ENCODE results near the gene TMEM150B.

TMEM150B gene

DNA sequence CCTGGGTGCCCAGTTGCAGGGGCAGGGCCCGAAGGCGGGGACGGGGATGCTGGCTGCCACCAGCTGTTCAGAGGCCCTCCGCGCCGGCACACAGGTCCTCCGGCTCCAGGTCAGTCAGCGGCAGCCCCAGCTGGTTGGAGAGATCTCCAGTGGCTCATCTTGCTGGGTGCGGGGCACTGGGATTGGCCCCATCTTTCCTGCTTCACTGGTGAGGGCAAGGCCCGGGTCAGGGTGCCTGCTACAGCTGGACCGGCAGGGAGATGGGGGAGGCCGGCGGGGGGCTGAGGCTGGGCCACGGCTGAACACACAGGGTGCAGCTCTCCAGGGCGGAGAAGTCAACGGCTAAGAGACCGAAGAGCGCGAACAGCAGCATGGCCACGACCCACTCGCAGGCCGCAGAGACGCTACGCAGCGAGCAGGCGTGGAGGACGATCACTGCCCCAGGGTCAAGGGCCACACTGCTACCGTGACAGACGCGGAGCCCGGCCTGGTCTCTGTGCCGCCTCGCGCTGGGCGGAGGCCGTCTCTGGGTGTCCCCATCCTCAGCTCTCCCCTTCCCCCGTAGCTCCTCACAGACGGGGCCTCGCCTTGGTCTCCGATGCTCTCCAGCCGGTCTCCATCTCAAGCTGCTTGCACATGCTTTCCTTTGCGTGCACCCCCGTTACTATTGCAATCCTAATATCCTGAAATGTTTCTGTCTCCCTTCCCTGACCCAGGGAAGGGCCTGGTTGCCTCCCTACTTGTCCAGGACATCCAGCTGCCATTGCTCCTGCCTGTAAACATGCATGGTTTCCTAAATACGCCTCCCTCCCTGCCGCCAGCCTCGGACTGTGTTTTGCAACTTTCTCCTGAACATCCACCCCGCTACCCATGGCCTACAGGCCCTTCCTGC, 12.3 kb downstream of the TMEM150B start:
- peaks cover 3% of the 10 kb centered on the region in 2 donors for H3K36me3 Mint-ChIP-seq
- no peak overlapping the region for H3K27ac Mint-ChIP-seq
- no peaks in the 10 kb centered on the region for H3K27me3 Mint-ChIP-seq
- no peaks in the 10 kb centered on the region for H3K9me3 Mint-ChIP-seq
- DNase-seq (no peak), ATAC-seq (replicated peaks) (no peak)
- no peaks in the 10 kb centered on the region for H3K4me1 Mint-ChIP-seq
- no peak overlapping the region for H3K4me3 Mint-ChIP-seq

DNA sequence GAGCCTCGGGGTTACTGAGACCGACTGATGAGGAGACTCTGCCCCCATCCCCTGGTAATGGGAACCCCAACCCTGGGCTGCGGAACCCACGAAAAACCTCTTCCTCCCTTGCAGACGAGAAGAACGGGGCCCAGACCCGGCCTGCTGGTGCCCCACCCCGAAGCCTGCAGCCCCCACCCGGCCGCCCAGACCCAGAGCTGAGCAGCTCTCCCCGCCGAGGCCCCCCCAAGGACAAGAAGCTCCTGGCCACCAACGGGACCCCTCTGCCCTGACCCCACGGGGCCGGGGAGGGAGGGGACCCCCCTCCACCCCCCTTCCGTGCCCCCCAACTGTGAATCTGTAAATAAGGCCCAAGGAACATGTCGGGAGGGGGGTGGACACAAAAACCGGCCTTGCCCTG, 13.3 kb downstream of the TMEM150B start:
- Mint-ChIP-seq H3K4me1 (no peaks in the 10 kb centered on the region), H3K27ac (no peak overlapping the region), H3K9me3 (no peaks in the 10 kb centered on the region), H3K36me3 (peaks cover 3% of the 10 kb centered on the region in 2 donors), H3K4me3 (no peak overlapping the region), H3K27me3 (no peaks in the 10 kb centered on the region)
- ATAC-seq (replicated peaks) (no peak), DNase-seq (no peak)

DNA sequence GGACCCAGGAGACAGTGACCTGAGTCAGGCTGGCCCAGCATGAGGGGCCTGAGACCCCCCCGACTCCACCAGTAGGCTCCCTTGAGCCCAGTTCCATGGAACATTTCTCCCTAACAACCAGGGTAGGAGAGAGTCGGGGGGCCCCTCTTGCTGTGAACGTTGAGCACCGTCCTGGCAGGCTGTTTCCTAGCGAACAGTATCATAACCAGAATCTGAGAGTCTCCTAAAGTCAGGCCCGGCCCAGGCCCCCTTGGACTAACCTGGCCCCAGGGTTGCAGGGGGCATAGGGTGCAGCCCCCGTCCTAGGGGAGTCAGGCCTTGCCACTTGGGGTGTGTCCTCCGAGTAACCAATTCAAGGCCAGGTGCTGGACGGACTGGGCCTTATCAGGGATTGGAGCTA, 13.7 kb downstream of the TMEM150B start:
- DNase-seq (no peak), ATAC-seq (replicated peaks) (no peak)
- peaks cover 3% of the 10 kb centered on the region in 2 donors for H3K36me3 Mint-ChIP-seq
- H3K9me3 Mint-ChIP-seq: no peaks in the 10 kb centered on the region
- H3K4me3 Mint-ChIP-seq: no peak overlapping the region
- no peaks in the 10 kb centered on the region for H3K4me1 Mint-ChIP-seq
- H3K27me3 Mint-ChIP-seq: no peaks in the 10 kb centered on the region
- H3K27ac Mint-ChIP-seq: no peak overlapping the region

DNA sequence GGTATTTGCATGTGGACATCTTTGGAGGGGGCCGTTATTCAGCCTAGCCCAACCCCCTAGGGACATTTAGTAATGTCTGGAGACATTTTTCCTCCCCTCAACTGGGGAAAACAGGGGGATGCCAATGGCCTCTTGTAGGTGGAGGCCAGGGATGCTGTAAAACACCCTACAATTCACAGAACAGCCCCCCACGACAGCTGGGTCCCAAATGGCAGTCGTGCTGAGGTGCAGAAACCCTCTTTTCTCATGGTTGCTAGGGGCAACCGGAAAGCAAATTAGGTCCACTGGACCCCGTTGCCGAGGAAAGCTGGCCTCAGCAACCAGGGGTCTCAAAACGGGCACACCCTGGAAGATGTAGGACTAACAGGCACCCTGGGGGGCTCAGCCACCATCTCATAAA, 14.6 kb downstream of the TMEM150B start:
- Mint-ChIP-seq H3K36me3 (peaks cover 3% of the 10 kb centered on the region in 2 donors), H3K4me3 (no peak overlapping the region), H3K27me3 (no peaks in the 10 kb centered on the region), H3K4me1 (no peaks in the 10 kb centered on the region), H3K27ac (no peak overlapping the region), H3K9me3 (no peaks in the 10 kb centered on the region)
- DNase-seq (no peak), ATAC-seq (replicated peaks) (no peak)

DNA sequence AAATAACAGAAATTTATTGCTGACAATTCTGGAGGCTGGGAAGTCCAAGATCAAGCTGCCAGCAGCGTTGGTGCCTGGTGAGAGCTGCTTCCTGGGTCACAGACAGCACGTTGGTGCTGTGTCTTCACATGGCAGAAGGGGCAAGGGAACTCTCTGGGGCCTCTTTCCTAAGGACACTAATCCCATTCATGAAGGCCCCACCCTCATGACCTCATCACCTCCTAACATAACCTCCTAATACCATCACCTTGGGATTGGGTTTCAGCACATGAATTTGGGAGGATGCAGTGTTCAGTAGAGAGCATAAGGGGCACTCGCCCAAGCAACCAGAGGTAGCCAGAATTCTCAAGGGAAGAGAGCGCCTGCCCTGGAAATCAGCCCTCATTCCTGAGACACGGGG, 15.7 kb downstream of the TMEM150B start:
- H3K4me3 Mint-ChIP-seq: no peak overlapping the region
- H3K4me1 Mint-ChIP-seq: peaks cover 0 to 2% of the 10 kb centered on the region in 2 donors
- no peak overlapping the region for H3K27ac Mint-ChIP-seq
- peaks cover 3 to 5% of the 10 kb centered on the region in 2 donors for H3K36me3 Mint-ChIP-seq
- peaks cover 0 to 2% of the 10 kb centered on the region in 2 donors for H3K9me3 Mint-ChIP-seq
- no peak for ATAC-seq (replicated peaks)
- no peaks in the 10 kb centered on the region for H3K27me3 Mint-ChIP-seq
- DNase-seq: no peak

DNA sequence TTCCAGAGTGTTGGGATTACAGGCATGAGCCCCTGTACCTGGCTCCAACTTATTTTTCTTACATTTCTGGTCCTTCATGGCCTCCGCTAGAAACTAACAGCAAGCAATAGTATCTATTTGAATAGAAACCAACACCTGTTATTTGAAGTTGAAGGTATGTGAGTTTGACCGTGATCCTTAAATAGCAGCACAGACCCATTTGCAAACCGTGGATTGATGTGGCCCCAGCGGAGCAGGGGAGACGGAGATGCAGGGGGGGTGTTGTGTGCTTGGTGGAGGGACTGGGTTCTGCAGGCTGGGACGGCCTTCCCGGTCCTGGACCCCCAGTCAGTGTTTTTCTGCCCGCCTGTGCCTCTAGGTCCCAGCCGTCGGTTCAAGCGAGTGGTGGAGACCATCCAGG, 16.9 kb downstream of the TMEM150B start:
- Mint-ChIP-seq H3K4me3 (no peak overlapping the region), H3K27ac (no peak overlapping the region), H3K36me3 (peaks cover 3 to 5% of the 10 kb centered on the region in 2 donors), H3K27me3 (no peaks in the 10 kb centered on the region), H3K4me1 (peaks cover 0 to 2% of the 10 kb centered on the region in 2 donors), H3K9me3 (peaks cover 0 to 2% of the 10 kb centered on the region in 2 donors)
- ATAC-seq (replicated peaks) (no peak), DNase-seq (no peak)

DNA sequence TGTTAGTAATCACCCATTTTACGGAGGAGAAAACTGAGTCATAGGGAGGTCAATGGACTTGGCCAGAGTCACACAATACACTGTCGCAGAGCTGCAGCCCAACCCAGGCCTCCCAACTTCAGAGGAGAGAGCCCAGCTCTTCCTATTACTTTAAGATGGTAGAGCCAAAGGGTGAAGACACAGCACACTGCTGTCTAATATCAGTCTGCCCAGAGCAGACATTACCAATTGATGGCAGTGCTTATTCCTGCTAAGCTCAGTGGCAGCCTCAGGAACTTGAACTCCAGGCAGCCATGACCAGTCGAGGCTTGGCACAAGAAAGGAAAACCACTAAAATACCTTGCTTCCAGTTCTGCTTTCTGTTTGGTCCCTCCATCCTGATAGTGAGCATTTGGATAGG, 18.4 kb downstream of the TMEM150B start:
- ATAC-seq (replicated peaks) (no peak), DNase-seq (no peak)
- Mint-ChIP-seq H3K4me3 (no peak overlapping the region), H3K27me3 (no peaks in the 10 kb centered on the region), H3K36me3 (peaks cover 3 to 5% of the 10 kb centered on the region in 2 donors), H3K9me3 (peaks cover 0 to 2% of the 10 kb centered on the region in 2 donors), H3K27ac (no peak overlapping the region), H3K4me1 (peaks cover 2 to 8% of the 10 kb centered on the region in 2 donors)

DNA sequence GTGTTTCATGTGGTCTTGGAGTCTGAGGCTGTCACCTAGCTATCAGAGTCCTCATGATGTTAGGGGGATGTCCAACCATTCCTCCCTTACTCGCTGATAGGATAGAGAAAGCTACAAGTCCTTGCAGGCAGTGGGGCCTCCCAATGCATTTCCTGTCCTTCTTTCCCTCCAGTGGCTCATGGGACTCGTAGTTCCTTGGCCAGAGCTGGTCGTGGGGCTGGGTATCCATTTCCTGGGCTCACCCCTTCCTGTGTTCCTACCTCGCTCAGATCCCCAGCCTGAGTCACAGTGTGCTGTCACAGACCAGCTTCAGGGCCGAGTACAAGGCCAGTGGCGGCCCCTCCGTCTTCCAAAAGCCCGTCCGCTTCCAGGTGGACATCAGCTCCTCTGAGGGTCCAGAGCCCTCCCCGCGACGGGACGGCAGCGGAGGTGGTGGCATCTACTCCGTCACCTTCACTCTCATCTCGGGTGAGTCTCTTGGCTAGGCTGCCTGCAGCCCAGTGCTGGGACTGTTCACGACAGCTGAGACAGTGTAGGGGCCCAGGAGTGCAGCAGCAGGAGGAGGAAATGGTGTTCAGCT, 19.1 kb downstream of the TMEM150B start:
- DNase-seq (no peak), ATAC-seq (replicated peaks) (no peak)
- H3K27ac Mint-ChIP-seq: no peak overlapping the region
- no peak overlapping the region for H3K4me3 Mint-ChIP-seq
- H3K9me3 Mint-ChIP-seq: peaks cover 0 to 2% of the 10 kb centered on the region in 2 donors
- peaks cover 3 to 13% of the 10 kb centered on the region in 2 donors for H3K4me1 Mint-ChIP-seq
- no peaks in the 10 kb centered on the region for H3K27me3 Mint-ChIP-seq
- peaks cover 3 to 5% of the 10 kb centered on the region in 2 donors for H3K36me3 Mint-ChIP-seq

DNA sequence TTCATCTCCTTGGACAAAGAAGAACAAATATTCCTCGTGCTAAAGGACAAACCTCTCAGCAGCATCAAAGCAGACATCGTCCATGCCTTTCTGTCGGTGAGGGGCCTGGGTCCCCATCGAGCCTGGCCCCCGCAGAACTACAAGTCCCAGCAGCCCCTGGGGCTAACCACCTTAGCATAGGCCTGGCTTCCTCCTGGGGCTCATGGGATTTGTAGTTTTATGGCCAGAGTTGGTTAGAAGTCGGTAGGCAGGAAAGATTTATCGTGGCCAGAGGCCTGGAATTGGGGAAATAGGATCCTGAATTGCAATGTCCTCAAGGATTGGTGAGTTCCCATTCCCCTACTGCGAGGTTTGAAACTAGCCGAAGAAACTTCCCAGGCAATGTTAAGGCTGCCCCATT, 19.6 kb downstream of the TMEM150B start:
- ATAC-seq (replicated peaks) (peak; percentile 61 to 66), DNase-seq (no peak)
- H3K4me3 Mint-ChIP-seq: no peak overlapping the region
- peaks cover 3 to 13% of the 10 kb centered on the region in 2 donors for H3K4me1 Mint-ChIP-seq
- H3K27me3 Mint-ChIP-seq: no peaks in the 10 kb centered on the region
- peaks cover 3 to 5% of the 10 kb centered on the region in 2 donors for H3K36me3 Mint-ChIP-seq
- peaks cover 0 to 2% of the 10 kb centered on the region in 2 donors for H3K9me3 Mint-ChIP-seq
- no peak overlapping the region for H3K27ac Mint-ChIP-seq

DNA sequence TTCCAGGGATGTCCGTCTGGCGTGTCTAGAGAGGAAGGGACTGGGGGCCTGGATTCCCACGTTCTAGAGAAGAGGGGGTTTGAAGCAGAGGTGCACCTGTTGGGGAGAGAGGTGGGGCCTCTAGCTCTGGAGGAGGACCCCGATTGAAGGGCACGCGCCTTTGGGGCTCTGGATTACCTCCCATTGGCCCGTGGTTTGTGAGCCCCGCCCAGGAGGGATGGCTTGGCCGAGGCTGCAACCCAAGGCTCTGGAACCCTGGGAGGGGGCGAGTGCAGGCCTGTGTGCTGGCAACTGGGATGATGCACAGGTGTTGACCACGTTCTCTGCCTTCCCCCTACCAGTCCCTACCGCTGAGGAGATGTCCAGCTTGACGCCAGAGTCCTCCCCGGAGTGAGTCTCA, 20.2 kb downstream of the TMEM150B start:
- no peak for DNase-seq
- Mint-ChIP-seq H3K9me3 (peaks cover 0 to 2% of the 10 kb centered on the region in 2 donors), H3K27me3 (peaks cover under 1 to 2% of the 10 kb centered on the region in 2 donors), H3K27ac (no peak overlapping the region), H3K4me1 (peaks cover 3 to 13% of the 10 kb centered on the region in 2 donors), H3K36me3 (peaks cover 0 to 3% of the 10 kb centered on the region in 2 donors), H3K4me3 (no peak overlapping the region)
- no peak for ATAC-seq (replicated peaks)

DNA sequence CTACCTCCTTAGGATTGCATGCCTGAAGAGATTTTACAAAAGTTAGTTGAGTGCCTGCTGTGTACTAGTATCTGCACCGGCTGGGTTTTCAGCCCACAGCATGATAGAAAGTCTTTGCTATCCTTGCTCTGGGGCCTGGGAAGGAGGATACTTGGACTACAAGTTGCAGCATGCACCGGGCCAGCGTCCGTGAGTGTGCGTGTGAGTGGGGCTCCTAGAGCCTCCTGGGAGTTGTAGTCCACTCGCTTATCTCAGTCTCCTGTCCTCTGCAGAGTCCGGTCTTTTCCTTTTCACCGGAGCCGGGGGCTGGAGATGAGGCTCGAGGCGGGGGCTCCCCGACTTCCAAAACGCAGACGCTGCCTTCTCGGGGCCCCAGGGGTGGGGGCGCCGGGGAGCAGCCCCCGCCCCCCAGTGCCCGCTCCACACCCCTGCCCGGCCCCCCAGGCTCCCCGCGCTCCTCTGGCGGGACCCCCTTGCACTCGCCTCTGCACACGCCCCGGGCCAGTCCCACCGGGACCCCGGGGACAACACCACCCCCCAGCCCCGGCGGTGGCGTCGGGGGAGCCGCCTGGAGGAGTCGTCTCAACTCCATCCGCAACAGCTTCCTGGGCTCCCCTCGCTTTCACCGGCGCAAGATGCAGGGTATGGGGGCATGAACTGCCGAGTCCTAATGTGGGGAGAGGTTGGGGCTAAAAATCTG, 20.7 kb downstream of the TMEM150B start:
- Mint-ChIP-seq H3K27ac (no peak overlapping the region), H3K4me1 (peaks cover 3 to 13% of the 10 kb centered on the region in 2 donors), H3K9me3 (peaks cover 0 to 2% of the 10 kb centered on the region in 2 donors), H3K27me3 (peaks cover 5 to 6% of the 10 kb centered on the region in 2 donors), H3K36me3 (peaks cover 0 to 3% of the 10 kb centered on the region in 2 donors), H3K4me3 (no peak overlapping the region)
- DNase-seq (no peak), ATAC-seq (replicated peaks) (no peak)

DNA sequence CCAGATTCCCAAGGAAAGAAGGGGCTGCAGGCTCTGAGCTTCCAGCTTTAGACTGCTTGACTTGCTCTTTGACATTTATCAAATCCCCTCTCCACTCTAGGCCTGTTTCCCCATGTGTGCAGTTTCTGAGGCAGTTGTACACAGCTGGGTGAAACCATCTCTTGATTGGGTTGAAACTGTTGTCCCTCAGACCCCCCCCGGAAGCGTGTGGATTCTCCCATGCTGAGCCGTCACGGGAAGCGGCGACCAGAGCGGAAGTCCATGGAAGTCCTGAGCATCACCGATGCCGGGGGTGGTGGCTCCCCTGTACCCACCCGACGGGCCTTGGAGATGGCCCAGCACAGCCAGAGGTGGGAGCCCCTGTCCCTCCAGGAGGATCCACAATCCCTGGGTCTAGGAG, 21.7 kb downstream of the TMEM150B start:
- DNase-seq (no peak), ATAC-seq (replicated peaks) (no peak)
- Mint-ChIP-seq H3K9me3 (peaks cover 0 to 2% of the 10 kb centered on the region in 2 donors), H3K27ac (no peak overlapping the region), H3K27me3 (peaks cover 5 to 6% of the 10 kb centered on the region in 2 donors), H3K36me3 (peaks cover 0 to 3% of the 10 kb centered on the region in 2 donors), H3K4me1 (peaks cover 3 to 13% of the 10 kb centered on the region in 2 donors), H3K4me3 (no peak overlapping the region)

DNA sequence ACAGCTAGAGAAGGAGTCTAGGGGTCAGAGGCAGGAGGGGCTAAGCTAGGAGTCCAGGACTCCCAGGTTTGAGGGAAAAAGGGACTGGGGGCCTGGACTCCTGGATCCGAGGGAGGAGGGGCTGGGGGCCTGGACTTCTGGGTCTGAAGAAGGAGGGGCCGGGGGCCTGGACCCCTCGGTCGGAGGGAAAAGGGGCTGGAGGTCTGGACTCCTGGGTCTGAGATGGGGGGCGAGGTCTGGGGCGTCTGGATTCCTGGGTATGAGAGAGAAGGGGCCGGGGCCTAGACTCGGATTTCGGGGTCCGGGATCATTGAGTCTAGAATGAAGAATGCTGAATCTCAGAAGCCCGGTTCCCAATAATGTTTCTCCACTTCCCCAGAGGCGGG, 22.8 kb downstream of the TMEM150B start:
- Mint-ChIP-seq H3K36me3 (peaks cover 0 to 3% of the 10 kb centered on the region in 2 donors), H3K27me3 (peaks cover 5 to 6% of the 10 kb centered on the region in 2 donors), H3K4me1 (peaks cover 3 to 13% of the 10 kb centered on the region in 2 donors), H3K9me3 (peaks cover 0 to 2% of the 10 kb centered on the region in 2 donors), H3K27ac (peak overlapping the region; percentile 78), H3K4me3 (peak overlapping the region; percentile 90 to 96)
- ATAC-seq (replicated peaks) (no peak), DNase-seq (no peak)

Data from stimulated activated naive B cell treated with anti-CD40 and anti-IgM and Interleukin-4, amounts not matched to agents 10 μg/mL and 1 μg/mL and 100 μg/mL, for 72 hours (primary cell).